ENCODE measurements around the gene ZNF592. TPM values are rescaled to one million over a fixed set of nuclear protein-coding genes. Genes with fewer than 3 reads are reported as not detected.

The ZNF592 gene
- total and polyA plus RNA-seq, 2 of the 13 experiments (the other 11 are each of a cell fraction or from before 2014, with no cell fraction given) = 8.2 to 9.8 TPM

DNA sequence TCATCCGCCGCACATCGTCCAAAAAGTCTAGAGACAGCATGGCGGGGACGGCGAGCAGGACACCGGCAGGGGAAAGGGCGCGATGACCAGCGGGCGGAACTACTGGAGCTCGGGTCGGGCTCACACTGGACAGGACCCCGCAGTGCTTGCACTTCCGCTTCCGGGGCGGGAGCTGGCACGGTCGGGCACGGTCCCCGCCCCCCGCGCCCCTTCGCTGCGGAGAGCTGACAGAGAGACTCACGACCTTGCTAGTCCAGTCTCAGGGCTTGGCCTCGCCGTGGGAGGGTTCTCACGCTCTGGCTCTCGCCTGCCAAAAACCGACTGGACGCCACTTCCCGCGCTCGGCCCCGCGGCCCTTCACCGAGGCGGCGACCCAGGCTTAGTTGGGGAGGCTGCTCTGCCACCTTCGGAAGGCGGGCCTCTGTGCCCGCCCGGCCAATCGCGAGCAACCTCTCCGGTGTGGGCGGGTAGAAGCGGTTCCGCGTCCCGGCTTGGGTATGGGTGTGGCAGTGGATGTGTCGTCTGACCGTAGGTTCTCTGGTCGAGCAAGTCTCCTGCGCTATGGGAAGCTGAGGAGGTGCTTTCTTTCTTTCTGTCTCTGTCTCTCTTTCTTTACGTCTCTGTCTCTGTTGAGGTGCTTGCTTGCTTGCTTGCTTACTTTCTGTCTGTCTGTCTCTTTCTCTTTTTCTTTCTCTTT, 32.2 kb upstream of the ZNF592 start, which contains the start of gene SEC11A (continued):
- no peak for TF ChIP-seq ZNF605 (CRISPR knock-in tag; IDR thresholded peaks at IDR 0.05)
- TF ChIP-seq ZNF747 (CRISPR knock-in tag; IDR thresholded peaks at IDR 0.05; ENCODE audit: borderline replicate concordance) = no peak; the same call in none of the 2 replicates
- TF ChIP-seq SNAI1 (CRISPR knock-in tag; IDR thresholded peaks at IDR 0.05; ENCODE audit: borderline replicate concordance) = no peak; the same call in 1 of the 2 replicates
- TF ChIP-seq TP53 (CRISPR knock-in tag; conservative IDR thresholded peaks at IDR 0.05) = peak; percentile 93
- no peak for TF ChIP-seq HOXA9 (CRISPR knock-in tag; IDR thresholded peaks at IDR 0.05; ENCODE audit: borderline replicate concordance)
- TF ChIP-seq, protein P1, sequence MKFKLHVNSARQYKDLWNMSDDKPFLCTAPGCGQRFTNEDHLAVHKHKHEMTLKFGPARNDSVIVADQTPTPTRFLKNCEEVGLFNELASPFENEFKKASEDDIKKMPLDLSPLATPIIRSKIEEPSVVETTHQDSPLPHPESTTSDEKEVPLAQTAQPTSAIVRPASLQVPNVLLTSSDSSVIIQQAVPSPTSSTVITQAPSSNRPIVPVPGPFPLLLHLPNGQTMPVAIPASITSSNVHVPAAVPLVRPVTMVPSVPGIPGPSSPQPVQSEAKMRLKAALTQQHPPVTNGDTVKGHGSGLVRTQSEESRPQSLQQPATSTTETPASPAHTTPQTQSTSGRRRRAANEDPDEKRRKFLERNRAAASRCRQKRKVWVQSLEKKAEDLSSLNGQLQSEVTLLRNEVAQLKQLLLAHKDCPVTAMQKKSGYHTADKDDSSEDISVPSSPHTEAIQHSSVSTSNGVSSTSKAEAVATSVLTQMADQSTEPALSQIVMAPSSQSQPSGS (CRISPR knock-in tag; IDR thresholded peaks at IDR 0.05) = peak; percentile 82
- TF ChIP-seq RBFOX2 (IDR thresholded peaks at IDR 0.05; ENCODE audit: low read depth, low read length) = peak; percentile 94
- TF ChIP-seq ZNF839 (CRISPR knock-in tag; IDR thresholded peaks at IDR 0.05; ENCODE audit: borderline replicate concordance) = no peak
- no peak for TF ChIP-seq ZNF749 (CRISPR knock-in tag; IDR thresholded peaks at IDR 0.05; ENCODE audit: borderline replicate concordance)
- TF ChIP-seq, protein P2, sequence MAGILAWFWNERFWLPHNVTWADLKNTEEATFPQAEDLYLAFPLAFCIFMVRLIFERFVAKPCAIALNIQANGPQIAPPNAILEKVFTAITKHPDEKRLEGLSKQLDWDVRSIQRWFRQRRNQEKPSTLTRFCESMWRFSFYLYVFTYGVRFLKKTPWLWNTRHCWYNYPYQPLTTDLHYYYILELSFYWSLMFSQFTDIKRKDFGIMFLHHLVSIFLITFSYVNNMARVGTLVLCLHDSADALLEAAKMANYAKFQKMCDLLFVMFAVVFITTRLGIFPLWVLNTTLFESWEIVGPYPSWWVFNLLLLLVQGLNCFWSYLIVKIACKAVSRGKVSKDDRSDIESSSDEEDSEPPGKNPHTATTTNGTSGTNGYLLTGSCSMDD (CRISPR knock-in tag; IDR thresholded peaks at IDR 0.05) = no peak
- TF ChIP-seq, protein P3, sequence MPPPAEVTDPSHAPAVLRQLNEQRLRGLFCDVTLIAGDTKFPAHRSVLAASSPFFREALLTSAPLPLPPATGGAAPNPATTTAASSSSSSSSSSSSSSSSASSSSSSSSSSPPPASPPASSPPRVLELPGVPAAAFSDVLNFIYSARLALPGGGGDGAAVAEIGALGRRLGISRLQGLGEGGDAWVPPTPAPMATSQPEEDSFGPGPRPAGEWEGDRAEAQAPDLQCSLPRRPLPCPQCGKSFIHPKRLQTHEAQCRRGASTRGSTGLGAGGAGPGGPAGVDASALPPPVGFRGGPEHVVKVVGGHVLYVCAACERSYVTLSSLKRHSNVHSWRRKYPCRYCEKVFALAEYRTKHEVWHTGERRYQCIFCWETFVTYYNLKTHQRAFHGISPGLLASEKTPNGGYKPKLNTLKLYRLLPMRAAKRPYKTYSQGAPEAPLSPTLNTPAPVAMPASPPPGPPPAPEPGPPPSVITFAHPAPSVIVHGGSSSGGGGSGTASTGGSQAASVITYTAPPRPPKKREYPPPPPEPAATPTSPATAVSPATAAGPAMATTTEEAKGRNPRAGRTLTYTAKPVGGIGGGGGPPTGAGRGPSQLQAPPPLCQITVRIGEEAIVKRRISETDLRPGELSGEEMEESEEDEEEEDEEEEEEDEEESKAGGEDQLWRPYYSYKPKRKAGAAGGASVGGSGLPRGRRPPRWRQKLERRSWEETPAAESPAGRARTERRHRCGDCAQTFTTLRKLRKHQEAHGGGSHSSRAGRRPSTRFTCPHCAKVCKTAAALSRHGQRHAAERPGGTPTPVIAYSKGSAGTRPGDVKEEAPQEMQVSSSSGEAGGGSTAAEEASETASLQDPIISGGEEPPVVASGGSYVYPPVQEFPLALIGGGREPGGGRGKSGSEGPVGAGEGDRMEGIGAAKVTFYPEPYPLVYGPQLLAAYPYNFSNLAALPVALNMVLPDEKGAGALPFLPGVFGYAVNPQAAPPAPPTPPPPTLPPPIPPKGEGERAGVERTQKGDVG (CRISPR knock-in tag; IDR thresholded peaks at IDR 0.05; ENCODE audit: borderline replicate concordance) = no peak; the same call in 1 of the 2 replicates
- TF ChIP-seq ZNF883 (CRISPR knock-in tag; IDR thresholded peaks at IDR 0.05; ENCODE audit: not compliant biosample characterization) = peak; percentile 86
- TF ChIP-seq GABPA (IDR thresholded peaks at IDR 0.05; ENCODE audit: low read depth, low read length) = peak; percentile 98
- TF ChIP-seq GABPA (CRISPR knock-in tag; IDR thresholded peaks at IDR 0.05; ENCODE audit: low read depth) = peak; percentile 99
- peak; percentile 36; the same call in 1 of the 2 replicates for TF ChIP-seq MTA1 (CRISPR knock-in tag; IDR thresholded peaks at IDR 0.05; ENCODE audit: borderline replicate concordance)
- peak; percentile 81; the same call in 1 of the 2 replicates for TF ChIP-seq MEIS2 (CRISPR knock-in tag; IDR thresholded peaks at IDR 0.05)
- TF ChIP-seq, protein P4, sequence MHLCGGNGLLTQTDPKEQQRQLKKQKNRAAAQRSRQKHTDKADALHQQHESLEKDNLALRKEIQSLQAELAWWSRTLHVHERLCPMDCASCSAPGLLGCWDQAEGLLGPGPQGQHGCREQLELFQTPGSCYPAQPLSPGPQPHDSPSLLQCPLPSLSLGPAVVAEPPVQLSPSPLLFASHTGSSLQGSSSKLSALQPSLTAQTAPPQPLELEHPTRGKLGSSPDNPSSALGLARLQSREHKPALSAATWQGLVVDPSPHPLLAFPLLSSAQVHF (CRISPR knock-in tag; IDR thresholded peaks at IDR 0.05) = no peak
- TF ChIP-seq, protein P5, sequence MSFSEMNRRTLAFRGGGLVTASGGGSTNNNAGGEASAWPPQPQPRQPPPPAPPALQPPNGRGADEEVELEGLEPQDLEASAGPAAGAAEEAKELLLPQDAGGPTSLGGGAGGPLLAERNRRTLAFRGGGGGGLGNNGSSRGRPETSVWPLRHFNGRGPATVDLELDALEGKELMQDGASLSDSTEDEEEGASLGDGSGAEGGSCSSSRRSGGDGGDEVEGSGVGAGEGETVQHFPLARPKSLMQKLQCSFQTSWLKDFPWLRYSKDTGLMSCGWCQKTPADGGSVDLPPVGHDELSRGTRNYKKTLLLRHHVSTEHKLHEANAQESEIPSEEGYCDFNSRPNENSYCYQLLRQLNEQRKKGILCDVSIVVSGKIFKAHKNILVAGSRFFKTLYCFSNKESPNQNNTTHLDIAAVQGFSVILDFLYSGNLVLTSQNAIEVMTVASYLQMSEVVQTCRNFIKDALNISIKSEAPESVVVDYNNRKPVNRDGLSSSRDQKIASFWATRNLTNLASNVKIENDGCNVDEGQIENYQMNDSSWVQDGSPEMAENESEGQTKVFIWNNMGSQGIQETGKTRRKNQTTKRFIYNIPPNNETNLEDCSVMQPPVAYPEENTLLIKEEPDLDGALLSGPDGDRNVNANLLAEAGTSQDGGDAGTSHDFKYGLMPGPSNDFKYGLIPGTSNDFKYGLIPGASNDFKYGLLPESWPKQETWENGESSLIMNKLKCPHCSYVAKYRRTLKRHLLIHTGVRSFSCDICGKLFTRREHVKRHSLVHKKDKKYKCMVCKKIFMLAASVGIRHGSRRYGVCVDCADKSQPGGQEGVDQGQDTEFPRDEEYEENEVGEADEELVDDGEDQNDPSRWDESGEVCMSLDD (CRISPR knock-in tag; IDR thresholded peaks at IDR 0.05; ENCODE audit: borderline replicate concordance) = 0 out of 2 replicates have a peak, but pooled peaks have one; percentile 10
- peak; percentile 82; the same call in 1 of the 2 replicates for TF ChIP-seq ETV5 (CRISPR knock-in tag; IDR thresholded peaks at IDR 0.05; ENCODE audit: borderline replicate concordance)
- no peak for TF ChIP-seq DNMT1 (CRISPR knock-in tag; IDR thresholded peaks at IDR 0.05)
